CD14-positive monocyte (primary cell): Measurements from ENCODE around the gene LRPAP1. TPM values are rescaled to one million over a fixed set of nuclear protein-coding genes. Genes with fewer than 3 reads are reported as not detected.

Source experiments
- DNase-seq, 3 donors: peaks; one replicate each; pipeline ENCODE4 v3.0.0-alpha.2; 2011 to 2022
- H2AFZ ChIP-seq: 2 replicates; pipeline ENCODE4 v1.6.0; 2012; ENCODE audit warnings: mild to moderate bottlenecking, low read depth, low read length, inconsistent platforms; ENCODE audit not compliant: insufficient read depth, poor library complexity, severe bottlenecking
- H3K27ac ChIP-seq, 2 donors: 1 replicate in 1 of 2; 2 replicates in 1 of 2; pipeline ENCODE4 v1.5.1; 2012 to 2013; ENCODE audit warnings: low read length in 2 of 2, control low read depth in 1 of 2, inconsistent platforms in 1 of 2, low read depth in 1 of 2, mild to moderate bottlenecking in 1 of 2
- H3K27me3 ChIP-seq, 2 donors: one replicate each; pipeline versions ENCODE4 v1.6.0 to v1.6.1; 2011 to 2013; ENCODE audit warnings: low read length in 2 of 2; ENCODE audit not compliant: control insufficient read depth in 2 of 2, insufficient read depth in 2 of 2
- H3K36me3 ChIP-seq, 2 donors: replicated peaks in 1 of 2; 1 replicate in 1 of 2; 2 replicates in 1 of 2; pipeline versions ENCODE4 v1.5.1 to v1.6.1; 2012 to 2013; ENCODE audit warnings: low read length in 2 of 2, control low read depth in 1 of 2, inconsistent platforms in 1 of 2, mild to moderate bottlenecking in 1 of 2; ENCODE audit not compliant: insufficient read depth in 2 of 2, control insufficient read depth in 1 of 2
- H3K4me1 ChIP-seq, 2 donors: 1 replicate in 1 of 2; 2 replicates in 1 of 2; pipeline versions ENCODE4 v1.5.1 to v1.6.1; 2012 to 2013; ENCODE audit warnings: low read length in 2 of 2, control low read depth in 1 of 2, inconsistent platforms in 1 of 2, mild to moderate bottlenecking in 1 of 2, moderate library complexity in 1 of 2; ENCODE audit not compliant: insufficient read depth in 2 of 2, control insufficient read depth in 1 of 2
- H3K4me2 ChIP-seq: replicated peaks from 2 replicates; pipeline ENCODE3; 2012; ENCODE audit warnings: low read length, moderate library complexity, mild to moderate bottlenecking; ENCODE audit not compliant: poor library complexity, severe bottlenecking; ENCODE audit errors: extremely low read depth
- H3K4me3 ChIP-seq, 3 experiments: fragments of 200-600 bp in 1 of 3; sonication (generic) in 1 of 3; replicated peaks in 1 of 3; 1 replicate in 2 of 3; 2 replicates in 1 of 3; pipeline ENCODE4 v1.5.1; 2011 to 2013; ENCODE audit warnings: low read length in 3 of 3, mild to moderate bottlenecking in 3 of 3, control low read depth in 2 of 3, low read depth in 2 of 3, inconsistent platforms in 1 of 3, moderate library complexity in 1 of 3
- H3K79me2 ChIP-seq: 2 replicates; pipeline ENCODE4 v1.6.0; 2012; ENCODE audit warnings: mild to moderate bottlenecking, control low read depth, inconsistent platforms, low read length, moderate library complexity; ENCODE audit not compliant: insufficient read depth
- H3K9ac ChIP-seq: 2 replicates; pipeline ENCODE4 v1.6.0; 2017; ENCODE audit warnings: low read length, mild to moderate bottlenecking; ENCODE audit not compliant: insufficient read depth, poor library complexity, severe bottlenecking
- H3K9me3 ChIP-seq, 2 donors: replicated peaks in 1 of 2; 1 replicate in 1 of 2; 2 replicates in 1 of 2; pipeline versions ENCODE4 v1.5.1 to v1.6.1; 2012 to 2013; ENCODE audit warnings: low read length in 2 of 2, control low read depth in 1 of 2; ENCODE audit not compliant: control insufficient read depth in 1 of 2, insufficient read depth in 1 of 2
- H4K20me1 ChIP-seq: 2 replicates; pipeline ENCODE4 v1.6.0; 2012; ENCODE audit warnings: mild to moderate bottlenecking, low read length, control low read depth, moderate library complexity; ENCODE audit not compliant: insufficient read depth
- H3K27ac Mint-ChIP-seq, 7 donors: one replicate each; pipeline ENCODE4 v1.8.0; 2020; ENCODE audit warnings: mild to moderate bottlenecking in 7 of 7, mixed read lengths in 7 of 7, moderate library complexity in 6 of 7, inconsistent platforms in 2 of 7
- H3K27me3 Mint-ChIP-seq, 3 donors: one replicate each; pipeline ENCODE4 v1.8.0; 2021 to 2022; ENCODE audit warnings: low read depth in 3 of 3, mild to moderate bottlenecking in 3 of 3, mixed read lengths in 3 of 3, moderate library complexity in 3 of 3, inconsistent platforms in 1 of 3
- H3K36me3 Mint-ChIP-seq, 2 donors: one replicate each; pipeline ENCODE4 v1.8.0; 2020; ENCODE audit warnings: mixed read lengths in 2 of 2, inconsistent platforms in 1 of 2, mild to moderate bottlenecking in 1 of 2
- H3K4me1 Mint-ChIP-seq: one replicate; pipeline ENCODE4 v1.8.0; 2020; ENCODE audit warnings: mild to moderate bottlenecking, mixed read lengths
- H3K4me3 Mint-ChIP-seq, 2 donors: one replicate each; pipeline ENCODE4 v1.8.0; 2020; ENCODE audit warnings: mild to moderate bottlenecking in 2 of 2, mixed read lengths in 2 of 2, moderate library complexity in 1 of 2
- H3K9me3 Mint-ChIP-seq, 7 donors: one replicate each; pipeline ENCODE4 v1.8.0; 2020 to 2022; ENCODE audit warnings: mixed read lengths in 7 of 7, mild to moderate bottlenecking in 6 of 7, moderate library complexity in 6 of 7, inconsistent platforms in 2 of 7
- CTCF ChIP-seq: fragments of 200-600 bp; IDR thresholded peaks from one replicate; pipeline ENCODE4 v1.8.0; 2022; ENCODE audit warnings: antibody characterized with exemption, mild to moderate bottlenecking
- WGBS: methylation state at CpG from one replicate; pipeline ENCODE4 v1.1.5; 2013; ENCODE audit warnings: missing lambda C conversion rate; ENCODE audit not compliant: insufficient coverage; 5-methylcytosine and 5-hydroxymethylcytosine counted together
- intact Hi-C, 2 donors: fragments of 100-400 bp; cut with micrococcal nuclease; formaldehyde crosslinking; loops; one replicate each; pipeline versions ENCODE4 v1.15.0 to v1.15.1; 2023
- polyA plus RNA-seq, 3 donors: library from polyadenylated mRNA; depleted of rRNA in 1 of 3; unstranded in 2 of 3; stranded (reverse) in 1 of 3; fragments of 300-500 nt in 2 of 3; fragments of >200 nt in 1 of 3; fragmentation: Illumina TruSeq in 2 of 3; gene quantifications; 1 replicate in 2 of 3; 2 replicates in 1 of 3; pipeline ENCODE4 v1.2.3, GENCODE V29; 2012 to 2021

The LRPAP1 gene
- polyA plus RNA-seq, 3 donors: 169 to 204 (median 180) TPM

DNA sequence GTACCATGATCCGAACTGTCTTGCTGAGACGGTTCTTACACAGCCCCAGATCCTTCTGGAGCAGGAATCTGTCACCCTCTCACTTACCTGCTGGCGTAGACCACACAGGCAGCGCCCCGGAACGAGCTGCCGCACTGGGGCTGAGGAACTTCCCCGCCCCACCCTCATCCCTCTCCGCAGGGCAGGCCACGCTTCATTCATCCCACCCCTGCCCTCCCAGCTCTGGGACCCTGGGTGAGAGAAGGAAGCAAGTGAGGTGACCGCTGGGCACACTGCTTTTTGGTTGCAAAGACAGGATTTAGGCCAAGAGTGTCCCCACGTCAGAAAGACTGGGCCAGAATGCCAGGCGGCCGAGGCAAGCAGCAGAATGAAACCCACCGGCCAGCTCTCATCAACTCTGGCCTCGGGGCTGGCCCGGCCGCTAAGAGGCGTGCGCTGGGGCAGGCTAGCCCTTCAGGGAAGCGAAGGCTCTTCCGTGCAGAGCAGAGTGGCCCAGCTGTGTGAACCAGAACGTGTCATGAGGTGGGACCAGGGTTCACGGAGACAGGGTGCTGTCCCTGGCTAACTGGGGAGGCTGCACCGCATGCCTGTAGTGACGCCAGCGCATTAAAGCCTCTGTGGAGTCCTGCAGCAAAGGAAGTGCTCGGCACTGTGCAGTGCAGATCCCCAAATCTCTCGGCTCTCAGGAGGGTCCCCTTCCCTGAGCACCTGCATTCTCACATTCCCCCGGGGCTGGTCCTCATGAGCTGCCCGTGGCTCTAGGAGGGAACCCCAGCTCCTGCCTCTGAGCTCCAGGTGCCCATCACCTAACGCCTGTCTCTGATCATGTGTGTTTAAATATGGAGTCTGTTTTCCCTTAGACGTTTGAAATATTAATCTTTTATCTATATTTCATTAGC lies 6.4 kb downstream of the LRPAP1 start:
- no peak overlapping the region for H3K27ac ChIP-seq
- Mint-ChIP-seq H3K4me3 (no peak overlapping the region), H3K36me3 (peaks cover 48 to 79% of the 10 kb centered on the region in 2 donors), H3K27ac (no peak overlapping the region), H3K27me3 (no peaks in the 10 kb centered on the region), H3K4me1 (peaks cover 26% of the 10 kb centered on the region), H3K9me3 (no peaks in the 10 kb centered on the region)
- WGBS: 94% methylated on average over 21 of the region's 33 CpGs
- H3K4me1 ChIP-seq: peaks cover 18 to 24% of the 10 kb centered on the region in 2 donors
- intact Hi-C loops: no loop called here
- peaks cover 82% of the 10 kb centered on the region for H3K79me2 ChIP-seq
- no peak overlapping the region for H3K4me2 ChIP-seq
- H2AFZ ChIP-seq: no peak overlapping the region
- no peak overlapping the region for H3K9ac ChIP-seq
- DNase-seq: no peak
- no peak for TF ChIP-seq CTCF
- H4K20me1 ChIP-seq: peaks cover 100% of the 10 kb centered on the region
- H3K4me3 ChIP-seq: no peak overlapping the region
- H3K9me3 ChIP-seq: no peaks in the 10 kb centered on the region
- no peaks in the 10 kb centered on the region for H3K27me3 ChIP-seq
- peaks cover 59 to 81% of the 10 kb centered on the region in 2 donors for H3K36me3 ChIP-seq

GRCh38 chr4:3524920-3525319 lies 7.3 kb downstream of the LRPAP1 start:
- Mint-ChIP-seq H3K27ac (peak overlapping the region in 1 of 7 donors; percentile 42), H3K4me3 (no peak overlapping the region), H3K9me3 (no peaks in the 10 kb centered on the region), H3K27me3 (no peaks in the 10 kb centered on the region), H3K4me1 (peaks cover 18% of the 10 kb centered on the region), H3K36me3 (peaks cover 55 to 85% of the 10 kb centered on the region in 2 donors)
- peaks cover 68 to 90% of the 10 kb centered on the region in 2 donors for H3K36me3 ChIP-seq
- H3K27me3 ChIP-seq: no peaks in the 10 kb centered on the region
- H3K4me3 ChIP-seq: no peak overlapping the region
- WGBS: 86% methylated on average over 16 of the region's 19 CpGs
- intact Hi-C loops: no loop called here
- H3K4me1 ChIP-seq: peaks cover 9 to 15% of the 10 kb centered on the region in 2 donors
- H3K4me2 ChIP-seq: no peak overlapping the region
- H3K9ac ChIP-seq: no peak overlapping the region
- H2AFZ ChIP-seq: no peak overlapping the region
- no peaks in the 10 kb centered on the region for H3K9me3 ChIP-seq
- H3K79me2 ChIP-seq: peaks cover 73% of the 10 kb centered on the region
- TF ChIP-seq CTCF: no peak
- no peak for DNase-seq
- peaks cover 100% of the 10 kb centered on the region for H4K20me1 ChIP-seq
- H3K27ac ChIP-seq: no peak overlapping the region
